Measurements from ENCODE around the gene PHLPP1.

- TF ChIP-seq POLR2A (IDR thresholded peaks at IDR 0.05; ENCODE audit: low read length) = no peak
- no peak for TF ChIP-seq GATA1 (IDR thresholded peaks at IDR 0.05; ENCODE audit: low read depth, low read length)
Measured at GRCh38 chr18:62802523-62802922, 87.2 kb downstream of the PHLPP1 start.
